GM19239 (cell line): ENCODE data around the gene ITIH3.

Experiments used
- DNase-seq: peaks from one replicate; pipeline ENCODE4 v3.0.0; 2011; ENCODE audit warnings: low spot score; ENCODE audit not compliant: insufficient read length
- FAIRE-seq: peaks from 2 replicates; lab custom pipeline; 2011; peaks lifted over from hg19 to GRCh38; lab: Jason Lieb, UNC

The ITIH3 gene

DNA sequence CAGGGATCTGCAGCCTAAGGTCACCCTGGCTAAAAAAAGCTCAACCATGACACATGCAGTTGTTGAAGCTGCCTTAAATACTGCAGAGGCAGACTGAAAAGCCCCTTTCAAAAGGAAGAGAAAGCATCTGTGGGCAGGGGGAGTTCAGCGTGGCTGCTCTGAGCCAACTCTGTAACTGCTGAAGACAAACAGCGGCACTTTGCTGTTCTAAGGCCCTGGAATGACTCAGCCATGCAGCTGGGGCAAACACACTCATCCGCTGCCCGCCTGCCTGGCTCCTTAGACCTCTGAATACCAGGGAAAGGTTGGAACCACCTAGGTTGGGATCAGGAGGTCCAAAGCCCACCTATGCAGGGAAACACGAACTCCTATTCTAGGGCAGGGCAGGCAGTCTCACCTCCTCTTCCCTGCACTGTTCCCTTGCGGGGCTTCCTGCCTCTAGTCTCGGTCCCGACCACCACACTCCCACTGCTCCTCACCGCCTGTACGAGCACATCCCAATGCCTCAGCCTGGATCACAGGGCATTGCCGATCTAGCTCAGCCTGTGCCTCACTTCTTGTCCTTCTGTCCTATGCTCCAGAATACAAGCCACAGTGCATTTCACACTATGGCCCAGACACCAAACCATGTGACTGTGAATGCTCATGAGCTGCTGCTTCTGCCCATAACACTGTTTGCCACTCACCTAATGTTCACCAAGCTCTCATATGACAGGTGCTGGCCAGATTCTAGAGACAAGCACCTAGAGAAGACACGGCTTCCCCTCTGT lies 46.8 kb downstream of the ITIH3 start:
- DNase-seq (no peak), FAIRE-seq (no peak)

DNA sequence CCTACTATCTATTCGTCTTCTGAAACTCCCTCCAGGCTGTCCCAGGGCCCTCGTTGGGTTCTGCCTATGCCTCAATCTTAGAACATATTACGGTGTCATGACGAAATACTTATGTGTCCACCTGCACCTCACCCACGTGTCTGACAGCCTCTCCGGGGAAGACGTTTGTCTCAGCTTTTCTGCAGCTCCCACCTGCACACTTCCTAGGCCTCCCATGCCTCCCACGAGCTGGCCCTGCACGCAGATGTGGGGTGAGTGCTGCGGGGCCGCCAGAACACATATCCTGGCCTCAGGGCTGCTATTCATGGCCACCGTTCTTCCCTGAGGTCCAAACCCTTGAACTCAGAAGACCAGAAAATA lies 47.4 kb downstream of the ITIH3 start:
- FAIRE-seq: no peak
- no peak for DNase-seq

GRCh38 chr3:52842424-52842823 lies 47.8 kb downstream of the ITIH3 start:
- FAIRE-seq (no peak), DNase-seq (no peak)

- DNase-seq (no peak), FAIRE-seq (no peak)
These were observed 48.7 kb downstream of the ITIH3 start for GRCh38 chr3:52843108-52843865.

DNA sequence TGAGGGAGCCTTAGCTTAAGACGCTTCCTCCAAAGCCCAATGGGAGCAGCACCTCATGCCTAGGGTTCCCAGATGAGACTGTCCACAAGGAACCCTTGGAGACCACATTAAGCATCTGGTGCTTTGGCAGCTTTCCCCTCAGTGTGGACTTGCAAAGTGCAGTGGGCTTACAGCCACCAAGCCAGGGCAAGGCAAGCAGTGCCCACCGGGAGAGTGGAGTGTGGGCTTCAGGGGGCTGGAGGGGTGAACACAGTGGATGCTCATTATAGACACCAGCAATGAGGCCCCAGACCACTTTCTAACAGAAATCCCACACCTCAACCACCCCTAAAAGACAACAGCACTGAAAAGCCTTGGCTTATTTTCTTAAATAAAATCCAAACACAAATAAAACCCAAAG lies 49.3 kb downstream of the ITIH3 start:
- DNase-seq (no peak), FAIRE-seq (no peak)

GRCh38 chr3:52844290-52844975 lies 49.8 kb downstream of the ITIH3 start:
- DNase-seq (no peak), FAIRE-seq (no peak)

DNA sequence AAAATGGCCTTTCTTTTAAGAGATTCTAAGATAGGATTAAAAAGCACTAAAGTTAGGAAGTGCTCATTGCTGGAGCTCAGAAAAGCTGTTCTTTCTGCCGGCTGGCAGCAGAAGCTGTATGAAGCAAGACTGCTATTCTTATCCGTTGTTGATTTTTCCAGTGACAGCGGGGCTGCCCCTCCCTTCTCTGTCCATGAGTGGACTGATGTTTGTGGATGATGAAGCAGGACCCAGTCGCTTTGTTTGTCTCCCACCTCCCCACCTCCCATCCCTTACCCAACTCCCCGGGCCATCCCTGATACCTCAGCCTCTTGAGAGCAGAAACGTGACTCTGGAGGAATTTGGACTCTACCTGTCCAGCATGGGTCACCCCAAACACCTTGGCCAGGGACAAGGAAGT lies 50.6 kb downstream of the ITIH3 start:
- DNase-seq (no peak), FAIRE-seq (no peak)

DNA sequence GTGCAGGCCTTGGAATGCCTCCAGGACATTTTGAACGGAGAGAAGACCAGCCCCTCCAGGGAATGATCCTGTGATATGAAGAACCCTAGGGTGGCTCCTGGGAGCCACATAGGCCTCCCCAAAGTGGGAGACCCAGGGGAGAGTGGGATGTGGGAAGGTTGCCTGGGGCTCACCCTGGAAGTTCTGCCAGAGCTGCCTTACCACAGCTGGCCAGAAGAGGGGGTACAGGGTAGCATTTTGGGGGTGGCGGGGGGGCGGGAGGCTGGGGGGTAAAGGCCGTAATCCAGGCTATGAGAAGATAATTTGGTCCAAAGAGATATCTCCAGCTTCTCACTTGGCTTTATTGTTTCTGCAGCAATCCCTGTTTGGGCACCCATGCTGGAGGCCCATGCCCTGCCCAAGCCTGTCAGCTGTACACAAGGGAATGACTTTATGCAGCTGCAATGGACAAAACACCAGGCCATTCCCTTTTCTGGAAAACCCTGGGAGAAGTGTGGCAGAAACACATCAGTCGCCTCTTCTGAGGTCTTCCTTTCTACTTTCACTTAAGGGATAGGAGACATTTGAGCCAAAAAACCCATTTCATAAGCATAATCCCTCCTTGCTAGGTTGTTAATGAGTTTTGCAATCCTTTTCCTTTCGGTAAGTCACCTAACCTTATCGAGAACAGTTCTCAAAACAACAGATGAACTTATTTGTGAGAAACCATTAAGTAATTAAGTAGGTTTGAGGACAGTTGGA lies 51.3 kb downstream of the ITIH3 start:
- DNase-seq: no peak
- peak; percentile 71 for FAIRE-seq

GRCh38 chr3:52846432-52846965 lies 51.9 kb downstream of the ITIH3 start:
- peak; percentile 29 for DNase-seq
- FAIRE-seq: peak; percentile 95

GRCh38 chr3:52847241-52847640 lies 52.6 kb downstream of the ITIH3 start:
- DNase-seq (no peak), FAIRE-seq (no peak)

DNA sequence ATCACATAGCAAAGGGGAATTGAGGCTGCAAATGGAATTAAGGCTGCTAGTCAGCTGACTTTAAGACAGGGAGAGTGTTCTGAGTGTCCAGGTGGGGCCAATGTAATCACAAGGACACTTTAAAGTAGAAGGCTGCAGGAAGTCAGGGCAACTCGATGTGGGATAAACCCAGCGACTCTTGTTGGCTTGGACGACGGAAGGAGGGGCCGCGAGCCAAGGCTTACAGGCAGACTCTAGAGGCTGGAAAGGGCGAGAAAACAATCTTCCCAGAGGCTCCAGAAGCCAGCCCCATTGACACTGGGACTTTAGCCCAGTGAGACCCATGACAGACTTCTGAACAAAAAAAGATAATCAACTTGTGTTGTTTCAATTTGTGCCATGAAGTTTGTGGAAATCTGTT lies 53.1 kb downstream of the ITIH3 start:
- DNase-seq (no peak), FAIRE-seq (peak; percentile 71)

GRCh38 chr3:52848617-52849016 lies 54.0 kb downstream of the ITIH3 start:
- FAIRE-seq (no peak), DNase-seq (no peak)

DNA sequence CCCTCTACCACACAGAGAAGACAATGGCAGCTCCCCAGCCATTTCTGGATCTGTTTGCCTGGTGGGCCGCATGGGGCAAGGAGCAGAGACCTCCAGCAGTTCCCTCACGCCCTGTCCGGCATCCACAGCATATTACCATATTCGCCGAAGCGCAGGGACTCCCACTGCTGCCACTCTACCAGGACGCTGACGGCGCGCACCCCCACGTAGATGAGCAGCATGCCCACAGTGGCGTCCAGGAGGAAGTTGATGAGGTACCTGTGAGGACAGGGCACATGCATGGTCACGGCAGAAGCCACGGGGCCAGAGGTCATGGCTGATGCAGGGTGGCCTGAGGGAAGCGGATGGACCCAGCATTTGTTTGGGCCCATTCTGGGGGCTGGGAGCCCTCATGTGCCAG lies 55.1 kb downstream of the ITIH3 start:
- FAIRE-seq (no peak), DNase-seq (no peak)

GRCh38 chr3:52851348-52851747 lies 56.8 kb downstream of the ITIH3 start:
- FAIRE-seq: peak; percentile 95
- peak; percentile 60 for DNase-seq

DNA sequence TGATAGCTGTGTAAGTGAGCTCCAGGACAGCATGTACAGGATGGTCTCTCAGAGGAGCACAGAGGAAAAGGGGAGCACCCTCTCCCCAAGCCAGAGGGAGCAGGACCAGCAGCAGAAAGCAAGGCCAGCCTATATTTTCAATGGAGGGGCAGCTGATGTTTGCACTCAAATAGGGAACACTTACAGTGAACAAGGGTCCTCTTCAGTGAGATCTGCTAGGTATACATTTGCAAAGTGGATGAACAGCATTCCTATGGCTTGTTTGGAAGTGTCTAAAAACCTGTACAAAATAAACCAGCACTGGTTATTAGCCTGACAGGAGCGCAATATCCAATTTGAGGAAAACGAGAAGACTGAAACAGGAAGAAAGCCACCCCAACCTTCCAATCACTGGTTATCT lies 57.8 kb downstream of the ITIH3 start:
- DNase-seq: no peak
- FAIRE-seq: no peak

DNA sequence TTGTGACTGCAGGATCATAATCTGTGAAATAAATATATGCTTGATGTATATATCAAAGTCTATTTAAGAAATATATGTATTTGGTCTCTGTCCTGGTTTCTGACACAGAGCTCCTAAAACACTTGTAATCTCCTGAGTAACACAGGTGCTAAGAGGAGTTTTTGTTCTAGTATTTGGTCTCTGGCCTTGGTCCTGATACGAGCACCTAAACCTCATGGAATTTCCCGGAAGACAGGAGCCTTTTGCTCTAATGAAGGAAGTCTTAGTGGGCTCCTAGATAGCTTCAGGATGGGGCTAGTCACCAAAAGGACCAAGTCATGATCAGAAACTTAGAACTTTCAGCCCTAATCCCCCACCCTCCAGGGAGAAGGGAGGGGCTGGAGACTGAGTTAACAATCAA lies 59.4 kb downstream of the ITIH3 start:
- no peak for DNase-seq
- FAIRE-seq: no peak

- DNase-seq: no peak
- FAIRE-seq: no peak
These were observed 62.1 kb downstream of the ITIH3 start for GRCh38 chr3:52856666-52857065.

DNA sequence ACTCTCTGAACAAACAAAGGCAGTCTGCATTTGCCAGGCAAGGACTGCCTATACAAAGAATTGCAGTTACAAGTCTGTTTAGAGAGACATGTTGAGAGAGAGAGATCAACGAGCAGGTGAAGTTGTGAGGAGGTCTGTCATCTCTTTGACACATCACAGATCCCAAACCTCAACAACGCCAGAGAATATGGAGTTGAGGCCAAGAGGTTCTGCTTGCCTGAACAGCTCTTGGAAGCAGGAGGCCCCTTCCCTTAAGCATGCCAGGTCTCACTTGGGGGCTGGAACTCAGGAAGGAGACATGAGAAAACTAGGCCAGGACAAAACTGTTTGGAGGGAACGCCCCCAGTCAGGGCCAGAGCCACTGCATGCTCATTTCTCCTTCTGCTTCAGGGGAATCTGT lies 62.5 kb downstream of the ITIH3 start:
- no peak for FAIRE-seq
- DNase-seq: no peak

GRCh38 chr3:52857864-52858263 lies 63.3 kb downstream of the ITIH3 start:
- FAIRE-seq (no peak), DNase-seq (no peak)
